HCT116 (cell line): ENCODE results near the gene CYP24A1. TPM values are rescaled to one million over a fixed set of nuclear protein-coding genes. Genes with fewer than 3 reads are reported as not detected.
A peak's percentile ranks its signal among the peaks of the same experiment; 100 is the strongest.
"Not testable (repeated sequence)": the region's sequence is repeated elsewhere in the genome, so short reads cannot be mapped to it uniquely, and the experiment has no call there.

ENCODE experiments used
- ATAC-seq: fragments of 200-7000 bp; cut with Tn5 transposase; 2 replicates; pipeline ENCODE4 v1.9.1; 2020; ENCODE audit warnings: mild to moderate bottlenecking, moderate library complexity
- BruUV-seq: library from RNA; stranded (reverse); fragments of 400-500 nt; replicated peaks from 2 replicates; lab custom pipeline; 2021; lab: Mats Ljungman, UMichigan
- CTCF ChIA-PET: fragments of 300-600 bp; sonication (Branson Sonifier 250); formaldehyde crosslinking; loops from one replicate; lab custom pipeline; 2021; ENCODE audit warnings: antibody characterized with exemption; lab: Charles Lee
- POLR2A ChIA-PET: fragments of 300-600, 350-600 bp; sonication (Branson Sonifier 250); formaldehyde crosslinking; loops from one replicate; lab custom pipeline; 2021; ENCODE audit warnings: antibody characterized with exemption; lab: Charles Lee
- RAD21 ChIA-PET, 2 experiments: fragments of 300-600 bp; sonication (Branson Sonifier 250); formaldehyde crosslinking; loops; one replicate each; lab custom pipeline; 2023; ENCODE audit warnings: low total read pairs in 2 of 2; ENCODE audit not compliant: uncharacterized antibody in 2 of 2, unreplicated experiment in 2 of 2, low non-redundant PET in 1 of 2; lab: Charles Lee
- DNase-seq: peaks from one replicate; pipeline ENCODE4 v3.0.0-alpha.2; 2010; ENCODE audit warnings: low read depth, low spot score
- H2AFZ ChIP-seq: fragments of 200-600 bp; shearing (Covaris generic), sonication (generic); 2 replicates; pipeline ENCODE4 v1.6.1; 2017; ENCODE audit warnings: low read depth, mixed run types, mixed read lengths, antibody characterized with exemption, low read length; ENCODE audit not compliant: poor library complexity, severe bottlenecking
- H3K27ac ChIP-seq: 2 replicates; pipeline ENCODE4 v1.5.1; 2012; ENCODE audit warnings: low read depth, low read length
- H3K27me3 ChIP-seq: fragments of 200-600 bp; sonication (generic); 2 replicates; pipeline ENCODE4 v1.6.1; 2016; ENCODE audit warnings: mixed run types, low read length, mixed read lengths; ENCODE audit not compliant: insufficient read depth
- H3K36me3 ChIP-seq, 2 experiments: fragments of 200-500 bp in 1 of 2; fragments of 200-600 bp in 1 of 2; sonication (Bioruptor generic) in 1 of 2; sonication (generic) in 1 of 2; 2 replicates each; pipeline versions ENCODE4 v1.5.1 to v1.6.1; 2014 to 2016; ENCODE audit warnings: low read length in 2 of 2, inconsistent platforms in 1 of 2, mixed read lengths in 1 of 2, mixed run types in 1 of 2; ENCODE audit not compliant: insufficient read depth in 2 of 2, control insufficient read depth in 1 of 2
- H3K4me1 ChIP-seq, 2 experiments: fragments of 200-600 bp in 1 of 2; sonication (generic) in 1 of 2; 2 replicates each; pipeline versions ENCODE4 v1.5.1 to v1.6.1; 2012 to 2017; ENCODE audit warnings: low read length in 2 of 2, inconsistent platforms in 1 of 2, mild to moderate bottlenecking in 1 of 2, mixed read lengths in 1 of 2, mixed run types in 1 of 2, moderate library complexity in 1 of 2; ENCODE audit not compliant: insufficient read depth in 2 of 2, control insufficient read depth in 1 of 2
- H3K4me2 ChIP-seq: fragments of 200-600 bp; sonication (generic); 2 replicates; pipeline ENCODE4 v1.6.1; 2017; ENCODE audit warnings: mixed run types, low read length, mixed read lengths
- H3K4me3 ChIP-seq, 2 experiments: fragments of 200-600 bp in 1 of 2; sonication (generic) in 1 of 2; replicated peaks in 1 of 2; 2 replicates each; pipeline ENCODE4 v1.5.1; 2011 to 2016; ENCODE audit warnings: low read length in 2 of 2, control low read depth in 1 of 2, low read depth in 1 of 2, mild to moderate bottlenecking in 1 of 2, mixed read lengths in 1 of 2, mixed run types in 1 of 2
- H3K79me2 ChIP-seq: fragments of 200-600 bp; sonication (generic); 2 replicates; pipeline ENCODE4 v1.6.1; 2017; ENCODE audit warnings: mild to moderate bottlenecking, mixed run types, low read length, moderate library complexity, mixed read lengths; ENCODE audit not compliant: insufficient read depth
- H3K9ac ChIP-seq: fragments of 200-600 bp; sonication (generic); 2 replicates; pipeline ENCODE4 v1.6.1; 2016; ENCODE audit warnings: low read length, mixed read lengths
- H3K9me2 ChIP-seq: fragments of 200-600 bp; sonication (generic), shearing (Covaris generic); 2 replicates; pipeline ENCODE4 v1.6.1; 2017; ENCODE audit warnings: mixed run types, mild to moderate bottlenecking, moderate library complexity; ENCODE audit not compliant: insufficient read depth
- H3K9me3 ChIP-seq, 2 experiments: fragments of 200-500 bp in 1 of 2; fragments of 200-600 bp in 1 of 2; sonication (Bioruptor generic) in 1 of 2; sonication (generic) in 1 of 2; 2 replicates each; pipeline ENCODE4 v1.6.1; 2014 to 2017; ENCODE audit warnings: low read length in 2 of 2, mixed read lengths in 2 of 2, inconsistent platforms in 1 of 2, low read depth in 1 of 2, mild to moderate bottlenecking in 1 of 2, mixed run types in 1 of 2, moderate library complexity in 1 of 2; ENCODE audit not compliant: control insufficient read depth in 1 of 2, insufficient read depth in 1 of 2
- H4K20me1 ChIP-seq: fragments of 200-600 bp; sonication (generic), shearing (Covaris generic); 2 replicates; pipeline ENCODE4 v1.6.1; 2017; ENCODE audit warnings: mixed run types, mild to moderate bottlenecking, moderate library complexity; ENCODE audit not compliant: insufficient read depth
- REST ChIP-seq: IDR thresholded peaks from 2 replicates; pipeline ENCODE4 v1.6.1; 2012; ENCODE audit warnings: low read depth
- intact Hi-C: fragments of 100-400 bp; cut with micrococcal nuclease; formaldehyde crosslinking; loops from 2 replicates; pipeline ENCODE4 v1.10.0; 2022
- total RNA-seq: library from RNA; stranded (reverse); gene quantifications from one replicate; pipeline ENCODE4 v1.2.1, GENCODE V29; 2021; ENCODE audit not compliant: unreplicated experiment

CYP24A1 gene
- total RNA-seq, 1 experiment from 2014 or later = 267 TPM

DNA sequence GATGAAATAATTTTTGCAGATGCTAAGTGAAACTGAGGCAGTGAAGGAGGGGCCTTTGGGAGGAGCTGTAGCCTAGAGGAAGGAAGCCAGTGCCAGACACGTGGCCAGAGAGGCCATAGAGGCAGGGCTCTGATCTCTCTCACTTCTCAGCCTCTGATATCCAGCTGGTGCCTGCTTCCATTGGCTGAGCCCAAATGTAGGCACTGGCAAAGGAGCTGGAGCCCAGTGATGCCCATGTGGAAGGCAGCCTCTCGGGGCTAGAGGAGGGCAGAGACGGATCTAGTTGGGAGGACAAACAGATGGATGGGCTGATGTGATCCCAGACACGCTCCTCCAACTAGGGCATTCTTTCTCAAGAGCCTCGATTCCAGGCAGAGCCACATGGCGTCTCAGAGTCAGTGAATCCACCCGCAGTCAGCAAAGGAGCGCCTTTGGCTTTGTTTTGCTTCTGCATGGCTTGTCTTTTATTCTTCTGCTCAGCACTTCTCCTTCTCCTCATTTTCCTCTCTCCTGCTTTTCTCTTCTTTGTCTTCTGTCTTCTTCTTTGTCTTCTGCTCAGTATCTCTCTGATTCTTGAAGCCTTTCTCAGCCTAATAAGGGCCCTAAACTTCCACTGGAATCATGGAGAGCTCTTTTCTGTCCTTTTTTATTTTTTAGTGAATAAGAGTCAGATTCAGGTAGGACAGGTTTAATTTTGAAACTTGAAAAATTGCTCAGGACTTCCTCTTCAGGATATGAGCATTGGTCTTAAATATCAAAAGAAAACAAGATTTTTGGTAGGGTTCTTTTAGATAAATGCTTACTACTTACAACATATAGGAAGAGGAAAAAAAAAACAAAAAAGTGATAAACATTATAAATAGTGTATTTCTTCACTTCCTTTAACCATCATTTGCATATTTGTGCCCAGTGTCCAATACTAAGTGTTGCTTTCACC lies 41.8 kb downstream of the CYP24A1 start (continued):
- TF ChIP-seq REST = no peak

DNA sequence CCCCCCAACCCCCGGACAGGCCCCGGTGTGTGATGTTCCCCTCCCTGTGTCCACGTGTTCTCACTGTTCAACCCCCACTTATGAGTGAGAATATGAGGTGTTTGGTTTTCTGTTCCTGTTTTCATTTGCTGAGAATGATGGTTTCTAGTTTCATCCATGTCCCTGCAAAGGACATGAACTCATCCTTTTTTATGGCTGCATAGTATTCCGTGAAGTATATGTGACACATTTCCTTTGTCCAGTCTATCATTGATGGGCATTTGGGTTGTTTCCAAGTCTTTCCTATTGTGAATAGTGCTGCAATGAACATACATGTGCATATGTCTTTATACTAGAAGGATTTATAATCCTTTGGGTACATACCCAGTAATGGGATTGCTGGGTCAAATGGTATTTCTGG lies 42.7 kb downstream of the CYP24A1 start:
- H3K36me3 ChIP-seq, H3K9me2 ChIP-seq, RAD21 ChIA-PET, H2AFZ ChIP-seq, DNase-seq, H3K27me3 ChIP-seq, CTCF ChIA-PET, H3K79me2 ChIP-seq, ATAC-seq, H4K20me1 ChIP-seq, BruUV-seq, H3K4me3 ChIP-seq, H3K9me3 ChIP-seq, intact Hi-C loops: not testable (repeated sequence)
- Histone ChIP-seq H3K4me1 (peaks cover 55 to 82% of the 10 kb centered on the region in 2 experiments), H3K4me2 (peak overlapping the region; percentile 42; the same call in 1 of the 2 replicates), H3K9ac (peak overlapping the region; percentile 72), H3K27ac (peak overlapping the region; percentile 98)
- POLR2A ChIA-PET = interaction anchor here (3.0 kb wide), 1 partner anchor 39 kb away, joined by 14 read pairs; no protein-coding TSS in a partner anchor
